Endothelial cell of umbilical vein (primary cell): ENCODE results near the gene TSPEAR. TPM values are rescaled to one million over a fixed set of nuclear protein-coding genes. Genes with fewer than 3 reads are reported as not detected.

Experiments
- BruUV-seq: library from RNA; stranded (reverse); fragments of 400-500 nt; replicated peaks from 2 replicates; lab custom pipeline; 2021; lab: Mats Ljungman, UMichigan
- CTCF ChIA-PET: fragments of 300-600, 350-600 bp; sonication (Branson Sonifier 250); formaldehyde crosslinking; loops from one replicate; lab custom pipeline; 2021; ENCODE audit warnings: antibody characterized with exemption, inconsistent platforms; lab: Charles Lee
- POLR2A ChIA-PET: fragments of 300-600, 350-600 bp; sonication (Branson Sonifier 250); formaldehyde crosslinking; loops from one replicate; lab custom pipeline; 2021; ENCODE audit warnings: antibody characterized with exemption, inconsistent platforms; lab: Charles Lee
- DNase-seq: peaks from one replicate; pipeline ENCODE4 v3.0.0-alpha.2; 2011; ENCODE audit warnings: low read depth, low spot score
- FAIRE-seq: peaks from 2 replicates; lab custom pipeline; 2011; peaks lifted over from hg19 to GRCh38; lab: Jason Lieb, UNC
- H2AFZ ChIP-seq: 2 replicates; pipeline ENCODE4 v1.6.0; 2012; ENCODE audit warnings: low read depth, low read length, control low read depth, inconsistent platforms
- H3K27ac ChIP-seq: 2 replicates; pipeline ENCODE4 v1.5.1; 2011; ENCODE audit warnings: low read depth, mild to moderate bottlenecking, control low read depth, low read length, moderate library complexity; ENCODE audit not compliant: insufficient read depth
- H3K27me3 ChIP-seq, 2 experiments: 2 replicates each; pipeline versions ENCODE4 v1.6.0 to v1.6.1; 2011; ENCODE audit warnings: low read length in 2 of 2, mixed read lengths in 1 of 2; ENCODE audit not compliant: control insufficient read depth in 2 of 2, insufficient read depth in 2 of 2
- H3K36me3 ChIP-seq, 2 experiments: 2 replicates in 1 of 2; 3 replicates in 1 of 2; pipeline ENCODE4 v1.5.1; 2011; ENCODE audit warnings: low read length in 2 of 2, mild to moderate bottlenecking in 1 of 2, moderate library complexity in 1 of 2; ENCODE audit not compliant: control insufficient read depth in 2 of 2, insufficient read depth in 2 of 2; ENCODE audit errors: extremely low read depth in 1 of 2
- H3K4me1 ChIP-seq: 3 replicates; pipeline ENCODE4 v1.5.1; 2011; ENCODE audit warnings: mild to moderate bottlenecking, low read length; ENCODE audit not compliant: control insufficient read depth, insufficient read depth; ENCODE audit errors: extremely low read depth
- H3K4me2 ChIP-seq: 2 replicates; pipeline ENCODE4 v1.6.1; 2011; ENCODE audit warnings: low read length, control low read depth, mixed read lengths; ENCODE audit not compliant: insufficient read depth
- H3K4me3 ChIP-seq, 3 experiments: fragments of 200-600 bp in 1 of 3; sonication (generic), shearing (Covaris generic) in 1 of 3; replicated peaks in 1 of 3; 2 replicates each; pipeline ENCODE4 v1.5.1; 2011 to 2016; ENCODE audit warnings: control low read depth in 3 of 3, low read length in 3 of 3, mild to moderate bottlenecking in 2 of 3, inconsistent platforms in 1 of 3, low read depth in 1 of 3, moderate library complexity in 1 of 3; ENCODE audit not compliant: insufficient read depth in 1 of 3
- H3K79me2 ChIP-seq: 2 replicates; pipeline ENCODE4 v1.6.0; 2012; ENCODE audit warnings: low read length, inconsistent platforms; ENCODE audit not compliant: control insufficient read depth, insufficient read depth
- H3K9ac ChIP-seq: replicated peaks from 2 replicates; pipeline ENCODE3; 2011; ENCODE audit warnings: low read length, control low read depth; ENCODE audit not compliant: insufficient read depth; ENCODE audit errors: extremely low read depth
- H3K9me1 ChIP-seq: replicated peaks from 3 replicates; pipeline ENCODE4 v1.6.0; 2011; ENCODE audit warnings: mild to moderate bottlenecking, low read length; ENCODE audit not compliant: control insufficient read depth, insufficient read depth; ENCODE audit errors: extremely low read depth
- H3K9me3 ChIP-seq: replicated peaks from 2 replicates; pipeline ENCODE4 v1.5.1; 2012; ENCODE audit warnings: low read length, inconsistent platforms; ENCODE audit not compliant: control insufficient read depth, insufficient read depth
- H4K20me1 ChIP-seq: replicated peaks from 2 replicates; pipeline ENCODE3; 2011; ENCODE audit warnings: mild to moderate bottlenecking, low read length; ENCODE audit not compliant: control insufficient read depth, insufficient read depth; ENCODE audit errors: extremely low read depth
- EZH2 ChIP-seq: IDR thresholded peaks from 2 replicates; pipeline ENCODE4 v1.6.1; 2012; ENCODE audit warnings: borderline replicate concordance, low read depth, mild to moderate bottlenecking, moderate library complexity, low read length, inconsistent platforms; ENCODE audit not compliant: severe bottlenecking
- FOS ChIP-seq: IDR thresholded peaks from 2 replicates; pipeline ENCODE4 v1.6.1; 2011; ENCODE audit warnings: mild to moderate bottlenecking, low read length, moderate library complexity, borderline replicate concordance; ENCODE audit not compliant: insufficient read depth
- GATA2 ChIP-seq: IDR thresholded peaks from 2 replicates; pipeline ENCODE4 v1.7.0; 2011; ENCODE audit warnings: low read depth, mild to moderate bottlenecking, moderate library complexity, mixed read lengths, low read length; ENCODE audit not compliant: insufficient read length, insufficient read depth
- JUN ChIP-seq: IDR thresholded peaks from 2 replicates; pipeline ENCODE4 v1.6.1; 2011; ENCODE audit warnings: borderline replicate concordance, low read depth; ENCODE audit not compliant: insufficient read length, insufficient read depth
- MAX ChIP-seq: IDR thresholded peaks from 2 replicates; pipeline ENCODE4 v1.6.1; 2011; ENCODE audit not compliant: insufficient read depth, insufficient read length
- MYC ChIP-seq: IDR thresholded peaks from one replicate; pipeline ENCODE4 v1.6.1; 2011; ENCODE audit warnings: mild to moderate bottlenecking, low read depth, low read length
- POLR2A ChIP-seq: IDR thresholded peaks from 2 replicates; pipeline ENCODE4 v1.6.1; 2012; ENCODE audit warnings: low read depth, mild to moderate bottlenecking, control low read depth, low read length
- POLR2AphosphoS5 ChIP-seq: IDR thresholded peaks from 2 replicates; pipeline ENCODE4 v1.6.1; 2012; ENCODE audit warnings: low read depth, mild to moderate bottlenecking, control low read depth, low read length, moderate library complexity; ENCODE audit not compliant: insufficient read depth
- dilution Hi-C: fragments of 300-500 bp; cut with MboI; formaldehyde crosslinking; loops from one replicate; pipeline ENCODE4 v1.15.0; 2019; ENCODE audit warnings: low sequenced_read_pairs; ENCODE audit not compliant: extremely low pct_ligation_motif_present
- intact Hi-C: fragments of 100-400 bp; cut with micrococcal nuclease; formaldehyde crosslinking; loops from one replicate; pipeline ENCODE4 v1.10.0; 2022
- polyA plus RNA-seq, 4 experiments: library from polyadenylated mRNA; depleted of rRNA in 3 of 4; stranded (reverse) in 3 of 4; unstranded in 1 of 4; fragments of >200 nt; gene quantifications; 2 replicates each; pipeline versions ENCODE4 v1.2.1 to v1.2.3, GENCODE V29; 2011 to 2012; ENCODE audit warnings: missing spikeins in 1 of 4
- total RNA-seq: library from RNA; stranded (reverse); gene quantifications from 2 replicates; pipeline ENCODE4 v1.2.3, GENCODE V29; 2021
- TF ChIP-seq, protein P1 (sequence below), 2 donors: IDR thresholded peaks; 1 replicate in 1 of 2; 2 replicates in 1 of 2; pipeline ENCODE4 v1.5.1; 2011; ENCODE audit warnings: low read length in 2 of 2, mild to moderate bottlenecking in 2 of 2, moderate library complexity in 2 of 2, control low read depth in 1 of 2, inconsistent platforms in 1 of 2, low read depth in 1 of 2; ENCODE audit not compliant: insufficient read depth in 1 of 2; ENCODE audit errors: extremely low read depth in 1 of 2

The TSPEAR gene
- total and polyA plus RNA-seq, 2 donors (not counting 3 experiments of a cell fraction or from before 2014, with no cell fraction given), result 0.01 TPM; not detected in 1

DNA sequence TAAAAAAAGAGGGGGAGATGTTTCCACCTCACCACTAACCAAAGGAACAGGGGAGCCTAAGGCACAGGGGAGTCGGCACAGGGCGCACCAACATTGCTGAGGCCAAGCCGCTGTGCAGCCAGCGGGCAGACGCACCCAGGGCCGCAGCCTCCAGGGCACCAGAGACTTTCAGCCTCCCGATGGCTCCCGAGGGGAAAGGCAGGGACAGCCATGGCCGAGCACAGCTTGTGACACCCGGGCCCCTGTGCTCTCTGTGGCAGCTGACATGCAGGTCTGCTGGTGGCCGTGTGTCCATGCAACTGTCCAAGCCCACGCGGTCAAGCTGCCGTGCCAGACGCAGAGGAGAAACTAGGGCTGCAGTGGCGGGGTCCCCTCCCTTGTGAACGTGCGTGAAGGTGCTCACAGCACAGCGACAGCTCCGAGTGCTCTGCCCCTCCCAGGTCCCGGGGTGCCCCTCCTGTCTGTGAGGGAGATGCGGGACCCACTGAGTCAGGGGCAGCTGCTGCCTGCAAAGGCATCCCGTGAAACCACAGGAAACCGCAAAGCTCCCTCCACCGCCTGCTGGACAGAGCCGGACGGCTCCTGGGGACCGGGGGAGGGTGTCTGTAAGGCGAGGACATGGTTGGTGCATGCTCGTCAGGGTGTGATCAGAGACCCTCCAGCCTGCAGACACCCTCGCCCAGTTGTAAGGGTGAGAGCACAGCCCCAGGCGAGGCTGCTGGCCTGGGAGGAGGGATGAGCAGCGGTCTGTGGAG lies 62.6 kb downstream of the TSPEAR start:
- intact Hi-C loops, result no loop called here
- no peak overlapping the region for H3K4me3 ChIP-seq
- no peak overlapping the region for H2AFZ ChIP-seq
- H3K4me1 ChIP-seq, result no peaks in the 10 kb centered on the region
- POLR2A ChIA-PET, result no interaction called here
- no peaks in the 10 kb centered on the region for H3K36me3 ChIP-seq
- no peaks in the 10 kb centered on the region for H3K27me3 ChIP-seq
- TF ChIP-seq EZH2 (no peak), POLR2AphosphoS5 (no peak), POLR2A (no peak), JUN (no peak), GATA2 (no peak), MAX (no peak), FOS (no peak), MYC (no peak)
- TF ChIP-seq, protein P1, sequence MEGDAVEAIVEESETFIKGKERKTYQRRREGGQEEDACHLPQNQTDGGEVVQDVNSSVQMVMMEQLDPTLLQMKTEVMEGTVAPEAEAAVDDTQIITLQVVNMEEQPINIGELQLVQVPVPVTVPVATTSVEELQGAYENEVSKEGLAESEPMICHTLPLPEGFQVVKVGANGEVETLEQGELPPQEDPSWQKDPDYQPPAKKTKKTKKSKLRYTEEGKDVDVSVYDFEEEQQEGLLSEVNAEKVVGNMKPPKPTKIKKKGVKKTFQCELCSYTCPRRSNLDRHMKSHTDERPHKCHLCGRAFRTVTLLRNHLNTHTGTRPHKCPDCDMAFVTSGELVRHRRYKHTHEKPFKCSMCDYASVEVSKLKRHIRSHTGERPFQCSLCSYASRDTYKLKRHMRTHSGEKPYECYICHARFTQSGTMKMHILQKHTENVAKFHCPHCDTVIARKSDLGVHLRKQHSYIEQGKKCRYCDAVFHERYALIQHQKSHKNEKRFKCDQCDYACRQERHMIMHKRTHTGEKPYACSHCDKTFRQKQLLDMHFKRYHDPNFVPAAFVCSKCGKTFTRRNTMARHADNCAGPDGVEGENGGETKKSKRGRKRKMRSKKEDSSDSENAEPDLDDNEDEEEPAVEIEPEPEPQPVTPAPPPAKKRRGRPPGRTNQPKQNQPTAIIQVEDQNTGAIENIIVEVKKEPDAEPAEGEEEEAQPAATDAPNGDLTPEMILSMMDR (IDR thresholded peaks at IDR 0.05; ENCODE audit: extremely low read depth in 1 of 2, insufficient read depth in 1 of 2, low read depth in 1 of 2, low read length in 2 of 2), result no peak
- FAIRE-seq, result no peak
- no peak for DNase-seq
- no peaks in the 10 kb centered on the region for H3K79me2 ChIP-seq
- H4K20me1 ChIP-seq, result no peaks in the 10 kb centered on the region
- BruUV-seq, result no TSS peak
- no peak overlapping the region for H3K4me2 ChIP-seq
- dilution Hi-C loops, result no loop called here
- no peak overlapping the region for H3K9ac ChIP-seq
- no peaks in the 10 kb centered on the region for H3K9me1 ChIP-seq
- CTCF ChIA-PET, result no interaction called here
- H3K27ac ChIP-seq, result no peak overlapping the region
- no peaks in the 10 kb centered on the region for H3K9me3 ChIP-seq
